Right ventricle myocardium inferior (tissue), 1 donor: ENCODE data around the gene TMX1. TPM values are rescaled to one million over a fixed set of nuclear protein-coding genes. Genes with fewer than 3 reads are reported as not detected.

ENCODE experiments used
- ATAC-seq: fragments of 200-7000 bp; cut with Tn5 transposase; one replicate; pipeline ENCODE4 v1.9.1; 2020; ENCODE audit warnings: mild to moderate bottlenecking, moderate library complexity
- DNase-seq: peaks from one replicate; pipeline ENCODE4 v3.0.0; 2021; ENCODE audit errors: missing footprints
- intact Hi-C: fragments of 100-400 bp; cut with DNase I; formaldehyde crosslinking; loops from one replicate; pipeline ENCODE4 v1.11.0; 2022
- total RNA-seq: library from RNA; stranded (reverse); fragmentation: NEBNext Ultra II Directional; extraction: Animal tissue kit (Norgen Biotek cat#: 25700); gene quantifications from one replicate; pipeline ENCODE4 v1.2.1, GENCODE V29; 2021
- donor health status: DM: no; HTN: yes; CAD: no; lungs with severe emphysema.

Gene TMX1
- total RNA-seq, 1 donor from 2014 or later = 10.0 TPM

- no peak for ATAC-seq
- no peak for DNase-seq
- intact Hi-C loops = no loop called here
These were observed 3.7 kb upstream of the TMX1 start for GRCh38 chr14:51236314-51236713.

DNA sequence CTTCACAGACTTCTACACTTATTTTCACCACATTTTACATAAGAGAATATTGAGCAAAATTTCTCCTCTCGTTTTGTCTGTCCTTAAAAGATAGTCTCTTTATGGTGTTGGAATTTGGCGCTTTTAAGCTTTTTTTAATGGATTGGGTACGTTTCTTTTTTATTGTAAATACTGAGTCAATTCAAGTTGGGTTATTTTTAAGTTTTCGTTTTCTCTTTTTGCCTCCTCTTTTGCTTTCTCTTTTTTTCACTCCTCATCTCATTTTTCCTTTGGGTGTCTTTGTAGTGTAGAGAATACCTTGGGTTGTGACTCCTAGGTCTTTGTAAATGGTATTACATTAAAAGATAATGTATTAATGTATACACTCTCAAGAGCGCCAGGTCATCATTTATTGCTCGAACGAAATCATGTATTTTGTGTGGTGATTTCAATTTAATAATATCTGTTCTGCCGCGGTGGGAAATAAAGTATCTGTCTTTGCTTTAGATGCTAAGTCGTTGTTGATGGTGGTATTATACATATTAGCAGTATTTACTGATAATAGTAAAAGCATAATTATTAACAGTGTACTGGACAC is 845 bp downstream of the TMX1 start:
- intact Hi-C loops = no loop called here
- no peak for ATAC-seq
- DNase-seq = no peak

DNA sequence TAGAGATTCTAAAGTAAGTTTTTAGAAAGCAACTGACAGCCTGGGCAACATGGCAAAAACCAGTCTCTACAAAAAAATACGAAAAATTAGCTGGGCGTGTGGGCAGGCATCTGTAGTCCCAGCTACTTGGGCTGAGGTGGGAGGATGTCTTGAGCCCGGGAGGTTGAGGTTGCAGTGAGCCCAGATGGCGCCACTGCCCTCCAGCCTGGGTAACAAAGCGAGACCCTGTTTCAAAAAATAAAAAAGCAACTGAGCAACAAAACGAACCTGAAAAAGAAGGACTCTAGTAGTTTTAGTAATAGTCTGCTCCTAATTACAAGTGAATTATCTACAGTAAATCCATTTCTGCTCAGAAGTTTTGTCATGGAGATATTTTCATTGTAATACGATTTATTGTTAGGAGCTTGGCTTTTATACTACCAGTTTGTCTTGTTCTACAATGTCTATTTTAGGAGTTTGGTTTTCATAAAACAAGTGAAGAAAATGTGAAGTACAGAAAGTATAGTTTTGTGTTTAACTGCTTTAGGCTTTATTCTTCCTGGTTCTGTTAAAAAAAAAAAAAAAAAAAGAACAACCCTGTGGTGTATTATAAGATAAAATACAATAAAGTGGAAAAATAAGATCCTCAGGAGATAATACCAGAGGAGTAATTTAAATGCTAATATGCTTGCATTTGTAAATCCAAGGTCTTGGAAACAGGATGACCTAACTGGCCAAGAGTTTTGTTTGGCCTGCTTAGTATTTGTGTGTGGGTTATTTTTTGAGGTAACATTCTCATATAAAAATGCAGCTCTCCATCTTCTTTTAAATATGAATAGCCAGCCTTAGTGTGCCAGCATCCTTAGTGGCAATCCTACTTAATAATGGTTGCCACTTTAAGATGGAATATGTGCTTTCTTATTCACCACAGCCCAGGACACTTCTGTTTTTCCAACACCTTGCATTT is 2.8 kb downstream of the TMX1 start:
- no peak for DNase-seq
- intact Hi-C loops = no loop called here
- ATAC-seq = no peak

DNA sequence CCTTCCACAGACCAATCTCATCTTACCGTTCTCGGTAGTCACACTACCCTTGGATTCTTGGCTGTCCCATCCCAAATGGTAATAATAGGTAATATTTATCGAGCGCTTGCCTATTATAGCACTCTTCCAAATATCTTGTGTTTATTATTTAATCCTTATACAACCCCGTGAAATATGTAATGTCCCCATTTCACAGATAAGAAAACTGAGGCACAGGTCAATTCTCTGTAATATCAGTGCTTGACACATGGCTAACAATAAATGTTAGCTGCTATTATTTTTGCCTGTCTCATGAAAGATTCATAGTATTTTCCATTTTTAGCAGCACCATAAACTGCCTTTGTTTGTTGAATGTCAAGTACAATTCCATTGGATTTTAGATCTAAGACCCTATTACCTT is 4.5 kb downstream of the TMX1 start:
- DNase-seq = no peak
- intact Hi-C loops = no loop called here
- ATAC-seq = no peak

GRCh38 chr14:51246032-51246431 is 6.0 kb downstream of the TMX1 start:
- intact Hi-C loops = no loop called here
- DNase-seq (no peak), ATAC-seq (no peak)

DNA sequence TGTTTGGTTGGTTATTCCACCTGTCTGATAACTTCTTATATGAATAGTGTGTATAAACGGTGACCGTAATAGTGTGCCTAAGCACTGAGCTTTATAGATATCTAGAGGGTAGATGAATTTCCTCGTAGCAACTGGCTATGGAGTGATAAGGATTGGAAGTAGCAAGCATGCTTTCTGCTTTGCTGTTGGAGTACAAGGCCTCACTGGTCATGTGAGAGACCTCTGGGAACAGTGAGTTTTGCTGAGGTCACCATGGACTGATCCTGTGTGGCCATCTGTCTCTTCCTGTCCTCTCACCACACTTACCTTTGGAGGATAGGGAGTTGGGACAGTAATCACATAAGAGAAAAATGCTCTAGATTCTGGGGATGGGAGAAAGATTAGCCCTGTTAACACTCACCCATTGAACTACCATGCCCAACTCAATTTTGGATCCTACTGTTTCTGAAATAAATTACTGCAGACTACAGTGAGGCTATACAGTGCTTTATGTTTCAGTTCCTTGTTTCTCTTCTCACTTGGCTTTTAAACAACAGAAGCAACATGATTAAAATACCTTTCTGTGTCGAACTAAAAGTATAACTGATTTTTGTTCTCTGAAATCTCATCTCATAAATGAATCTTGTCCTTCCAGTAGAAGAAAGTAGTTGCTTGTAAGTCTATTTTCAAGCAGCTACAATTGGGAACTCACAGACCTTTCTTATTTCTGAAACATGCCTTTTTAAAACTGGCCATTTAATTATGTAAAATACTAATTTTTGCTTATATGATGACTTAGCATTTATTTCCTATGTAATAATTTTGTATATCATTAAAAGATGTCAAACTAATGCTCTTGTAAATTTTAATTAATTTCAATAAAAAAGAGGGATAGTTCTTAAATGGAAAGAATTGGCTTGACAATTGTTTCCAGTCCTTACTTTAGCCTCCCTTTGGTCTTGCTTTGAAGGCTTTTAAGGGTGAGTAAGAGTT is 8.3 kb downstream of the TMX1 start:
- ATAC-seq (no peak), DNase-seq (no peak)
- intact Hi-C loops = no loop called here

GRCh38 chr14:51251486-51251885 is 11.4 kb downstream of the TMX1 start:
- intact Hi-C loops = no loop called here
- DNase-seq (no peak), ATAC-seq (no peak)

DNA sequence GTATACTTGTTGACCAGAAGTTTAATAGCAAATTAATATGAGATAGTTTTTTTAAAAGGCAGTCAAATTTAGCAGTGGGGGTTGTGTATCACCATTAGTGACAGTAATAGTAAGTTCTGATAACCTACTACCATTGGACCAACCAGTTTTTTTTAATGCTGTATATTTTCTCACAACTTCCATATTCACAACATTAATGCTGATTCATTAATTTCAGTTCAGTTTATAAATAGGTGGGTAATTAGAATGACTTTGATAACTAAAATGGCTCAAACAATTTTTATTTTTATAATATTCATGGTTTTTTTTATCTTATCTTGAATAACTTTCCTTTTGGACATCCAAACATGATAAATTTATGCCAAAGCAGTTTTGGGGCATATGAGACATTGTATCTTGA is 13.8 kb downstream of the TMX1 start:
- intact Hi-C loops = no loop called here
- no peak for ATAC-seq
- DNase-seq = no peak

DNA sequence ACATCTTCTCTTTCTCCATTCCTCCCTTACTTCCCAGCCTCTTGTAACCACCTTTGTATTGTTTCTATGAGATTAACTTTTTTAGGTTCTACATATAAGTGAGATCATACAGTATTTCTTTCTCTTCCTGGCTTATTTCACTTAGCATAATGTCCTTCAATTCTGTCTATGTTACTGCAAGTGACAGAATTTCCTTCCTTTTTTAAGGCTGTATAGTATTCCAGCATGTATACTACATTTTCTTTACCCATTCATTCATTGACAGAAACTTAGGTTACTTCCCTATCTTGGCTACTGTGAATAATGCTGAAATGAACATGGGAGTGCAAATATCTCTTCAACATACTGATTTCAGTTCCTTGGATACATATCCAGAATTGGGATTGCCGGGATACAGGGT is 18.2 kb downstream of the TMX1 start:
- DNase-seq (no peak), ATAC-seq (no peak)
- intact Hi-C loops = no loop called here

- DNase-seq = no peak
- intact Hi-C loops = no loop called here
- no peak for ATAC-seq
These were observed 18.7 kb downstream of the TMX1 start for GRCh38 chr14:51258788-51259187.

DNA sequence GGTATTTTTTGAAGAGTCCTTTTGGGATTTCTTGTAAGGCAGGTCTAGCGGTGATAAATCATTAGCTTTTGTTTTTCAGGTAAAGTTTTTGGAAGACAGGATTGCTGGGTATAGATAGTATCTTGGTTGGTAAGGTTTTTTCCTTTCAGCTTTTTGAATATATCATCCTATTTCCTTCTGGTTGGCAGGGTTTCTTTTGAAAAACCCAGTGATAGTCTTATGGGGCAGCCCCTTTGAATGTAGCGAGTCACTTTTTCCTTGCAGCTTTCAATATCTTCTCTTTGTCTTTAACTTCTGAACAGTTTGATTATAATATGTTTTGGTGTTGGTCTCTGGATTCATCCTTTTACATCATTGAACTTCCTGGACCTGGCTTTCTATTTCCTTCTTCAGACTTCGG is 20.2 kb downstream of the TMX1 start:
- intact Hi-C loops = no loop called here
- DNase-seq = no peak
- ATAC-seq = no peak

DNA sequence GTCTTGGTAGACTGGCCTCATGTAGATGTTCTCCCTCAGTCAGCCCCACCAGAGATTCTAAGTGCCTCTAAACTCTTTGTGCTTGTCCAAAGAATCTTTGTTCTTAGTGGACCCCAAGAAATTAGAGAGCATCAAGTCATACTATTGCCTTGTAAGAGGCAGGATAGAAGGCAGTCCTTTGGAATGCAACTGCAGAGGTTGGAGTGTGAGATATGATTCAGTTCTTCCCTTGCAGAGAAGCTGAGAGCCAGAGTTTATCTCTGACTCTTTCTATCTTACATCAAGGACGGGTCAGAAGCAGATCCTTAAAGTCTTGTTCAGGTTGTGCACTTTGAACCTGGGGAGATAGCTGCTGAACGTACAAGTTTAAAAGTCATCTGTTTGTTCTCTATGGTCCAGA is 21.1 kb downstream of the TMX1 start:
- intact Hi-C loops = no loop called here
- DNase-seq = no peak

DNA sequence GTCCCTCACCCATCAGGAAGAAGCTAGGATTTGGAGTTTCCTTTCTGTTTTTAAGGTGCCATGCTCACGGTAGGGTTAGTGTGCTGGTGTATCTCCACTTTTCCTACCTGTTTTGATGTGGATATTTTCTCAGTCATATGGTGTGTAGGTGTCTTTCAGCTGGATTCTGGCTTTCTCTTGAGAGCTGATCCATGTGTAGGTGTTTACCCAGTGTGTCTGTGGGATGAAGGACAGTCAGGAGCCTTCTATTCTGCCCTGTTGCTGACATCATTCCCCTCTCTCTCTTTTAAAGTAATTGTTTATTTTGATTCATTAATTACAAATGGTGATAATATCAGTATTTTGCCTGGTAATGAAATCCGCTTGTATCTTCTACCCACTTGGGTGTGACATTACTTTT is 22.8 kb downstream of the TMX1 start:
- DNase-seq (no peak), ATAC-seq (no peak)
- intact Hi-C loops = no loop called here

More for the DNA sequence above, 21.1 kb downstream of the TMX1 start:
- ATAC-seq = no peak

DNA sequence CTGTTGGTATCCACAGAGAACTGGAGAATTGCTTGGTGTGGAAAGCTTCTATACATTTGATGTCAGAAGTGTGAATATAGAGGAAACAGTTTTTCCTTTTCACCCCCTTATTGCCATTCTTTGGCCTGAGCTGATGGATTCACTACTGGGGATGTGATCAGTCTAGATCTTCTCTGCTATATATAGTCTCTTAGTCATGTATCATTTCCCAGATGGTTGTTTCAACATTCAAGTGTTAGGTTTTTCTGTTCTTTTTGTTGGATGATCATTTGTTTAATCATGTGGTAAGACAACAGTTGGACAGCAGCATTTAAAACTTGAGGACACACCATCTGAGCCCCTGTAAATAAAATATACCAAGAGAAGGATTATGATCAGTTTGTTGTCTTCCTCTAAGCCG is 29.6 kb downstream of the TMX1 start:
- DNase-seq (no peak), ATAC-seq (no peak)
- intact Hi-C loops = no loop called here

GRCh38 chr14:51276605-51277004 is 36.6 kb downstream of the TMX1 start:
- intact Hi-C loops = no loop called here
- no peak for DNase-seq
- no peak for ATAC-seq

- intact Hi-C loops = no loop called here
- DNase-seq (no peak), ATAC-seq (peak; percentile 79)
These were observed 37.8 kb downstream of the TMX1 start for GRCh38 chr14:51277753-51278415.

GRCh38 chr14:51282517-51282916 is 42.5 kb downstream of the TMX1 start:
- DNase-seq (no peak), ATAC-seq (no peak)
- intact Hi-C loops = loop anchor here (2.0 kb wide), 1 partner anchor 696 kb away; no protein-coding TSS in a partner anchor

- ATAC-seq (peak; percentile 88), DNase-seq (no peak)
- intact Hi-C loops = loop anchor here (1.0 to 2.0 kb wide), 3 partner anchors 369 to 695 kb away; no protein-coding TSS in a partner anchor
These were observed 43.5 kb downstream of the TMX1 start for GRCh38 chr14:51283402-51284085.
